Subcutaneous abdominal adipose tissue (tissue), 5 donors: ENCODE data around the gene EPN1.

Source experiments
- H3K27ac ChIP-seq: one replicate; pipeline ENCODE4 v1.7.0; 2013; ENCODE audit warnings: low read depth, mild to moderate bottlenecking, inconsistent platforms, low read length, moderate library complexity
- H3K27me3 ChIP-seq, 5 donors: one replicate each; pipeline ENCODE4 v1.7.0; 2013; ENCODE audit warnings: low read length in 5 of 5, inconsistent platforms in 1 of 5; ENCODE audit not compliant: control insufficient read depth in 5 of 5, insufficient read depth in 4 of 5
- H3K36me3 ChIP-seq, 5 donors: one replicate each; pipeline ENCODE4 v1.7.0; 2013; ENCODE audit warnings: low read length in 5 of 5; ENCODE audit not compliant: control insufficient read depth in 5 of 5, insufficient read depth in 5 of 5
- H3K4me1 ChIP-seq, 5 donors: one replicate each; pipeline ENCODE4 v1.7.0; 2013; ENCODE audit warnings: low read length in 5 of 5, mild to moderate bottlenecking in 3 of 5, moderate library complexity in 1 of 5; ENCODE audit not compliant: control insufficient read depth in 5 of 5, insufficient read depth in 5 of 5
- H3K4me3 ChIP-seq, 5 donors: one replicate each; pipeline ENCODE4 v1.7.0; 2013; ENCODE audit warnings: low read length in 5 of 5, low read depth in 1 of 5
- H3K9ac ChIP-seq, 5 donors: one replicate each; pipeline ENCODE4 v1.7.0; 2013; ENCODE audit warnings: low read length in 5 of 5, mild to moderate bottlenecking in 4 of 5, moderate library complexity in 3 of 5
- H3K9me3 ChIP-seq, 5 donors: one replicate each; pipeline ENCODE4 v1.7.0; 2013; ENCODE audit warnings: low read length in 5 of 5; ENCODE audit not compliant: control insufficient read depth in 5 of 5
- donor health status: healthy.
- donor health status: healthy.
- donor health status: healthy.
- donor health status: healthy.
- donor health status: healthy.

Gene EPN1

DNA sequence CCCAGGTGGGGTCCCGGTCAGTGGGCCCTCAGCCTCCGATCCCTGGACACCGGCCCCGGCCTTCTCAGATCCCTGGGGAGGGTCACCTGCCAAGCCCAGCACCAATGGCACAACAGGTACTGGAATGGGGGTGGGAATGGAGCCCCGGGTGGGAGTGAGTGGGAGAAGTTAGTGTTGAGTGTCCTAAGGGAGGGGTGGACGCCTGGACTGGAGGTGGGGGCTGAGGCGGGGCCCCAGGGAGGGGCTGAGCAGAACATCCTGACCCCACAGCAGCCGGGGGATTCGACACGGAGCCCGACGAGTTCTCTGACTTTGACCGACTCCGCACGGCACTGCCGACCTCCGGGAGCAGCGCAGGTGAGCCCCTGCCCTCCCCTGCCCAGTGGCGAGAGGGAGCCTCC lies 17.7 kb downstream of the EPN1 start:
- H3K9ac ChIP-seq: no peak overlapping the region
- peaks cover 0 to 2% (median 0%) of the 10 kb centered on the region in 5 donors for H3K4me1 ChIP-seq
- peaks cover 0 to 97% (median 92%) of the 10 kb centered on the region in 5 donors for H3K36me3 ChIP-seq
- H3K4me3 ChIP-seq: no peak overlapping the region
- H3K9me3 ChIP-seq: no peaks in the 10 kb centered on the region
- H3K27me3 ChIP-seq: no peaks in the 10 kb centered on the region
- H3K27ac ChIP-seq: no peak overlapping the region

DNA sequence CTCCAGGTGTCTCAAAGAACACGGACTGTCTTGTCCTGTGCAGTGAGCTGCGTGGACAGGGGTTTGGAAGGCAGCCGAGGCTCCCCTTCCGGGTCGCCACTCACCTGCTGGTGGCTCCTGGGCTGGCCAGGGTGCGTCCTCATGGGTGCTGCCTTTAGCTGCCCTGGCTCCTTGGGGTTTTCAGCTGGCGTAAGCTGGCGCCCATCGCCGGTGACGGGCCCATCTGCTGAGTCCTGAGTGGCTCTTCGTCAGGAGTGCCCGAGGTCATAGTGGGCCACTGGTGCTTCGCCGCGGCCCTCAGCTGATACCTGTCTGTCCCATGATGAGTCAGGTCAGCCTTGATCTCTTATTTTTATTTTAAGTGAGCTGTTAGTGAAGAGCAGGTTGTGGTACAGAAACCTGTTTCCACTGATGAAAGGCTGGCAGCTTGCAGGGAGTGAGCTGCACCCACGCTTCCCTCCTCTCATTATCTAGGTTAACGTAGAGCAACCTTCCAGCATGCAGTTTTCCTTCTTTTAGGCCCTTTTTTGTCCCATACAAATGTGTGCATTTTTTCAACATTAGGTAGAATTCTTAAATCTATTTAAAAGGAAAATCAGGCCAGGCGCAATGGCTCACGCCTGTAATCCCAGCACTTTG lies 18.4 kb downstream of the EPN1 start:
- no peaks in the 10 kb centered on the region for H3K9me3 ChIP-seq
- H3K4me3 ChIP-seq: no peak overlapping the region
- H3K27ac ChIP-seq: no peak overlapping the region
- H3K9ac ChIP-seq: no peak overlapping the region
- peaks cover 0 to 2% (median 0%) of the 10 kb centered on the region in 5 donors for H3K4me1 ChIP-seq
- H3K27me3 ChIP-seq: no peaks in the 10 kb centered on the region
- peaks cover 0 to 97% (median 86%) of the 10 kb centered on the region in 5 donors for H3K36me3 ChIP-seq

- Histone ChIP-seq H3K9ac (no peak overlapping the region), H3K36me3 (peaks cover 0 to 95% (median 82%) of the 10 kb centered on the region in 5 donors), H3K27me3 (no peaks in the 10 kb centered on the region), H3K9me3 (no peaks in the 10 kb centered on the region), H3K27ac (no peak overlapping the region), H3K4me3 (no peak overlapping the region), H3K4me1 (peaks cover 0 to 2% (median 0%) of the 10 kb centered on the region in 5 donors)
These were observed 19.2 kb downstream of the EPN1 start for GRCh38 chr19:55694241-55694655.

GRCh38 chr19:55694656-55695491 lies 19.8 kb downstream of the EPN1 start:
- Histone ChIP-seq H3K27me3 (no peaks in the 10 kb centered on the region), H3K9ac (no peak overlapping the region), H3K9me3 (no peaks in the 10 kb centered on the region), H3K4me1 (peaks cover 0 to 2% (median 0%) of the 10 kb centered on the region in 5 donors), H3K4me3 (no peak overlapping the region), H3K36me3 (peaks cover 0 to 92% (median 79%) of the 10 kb centered on the region in 5 donors), H3K27ac (no peak overlapping the region)

DNA sequence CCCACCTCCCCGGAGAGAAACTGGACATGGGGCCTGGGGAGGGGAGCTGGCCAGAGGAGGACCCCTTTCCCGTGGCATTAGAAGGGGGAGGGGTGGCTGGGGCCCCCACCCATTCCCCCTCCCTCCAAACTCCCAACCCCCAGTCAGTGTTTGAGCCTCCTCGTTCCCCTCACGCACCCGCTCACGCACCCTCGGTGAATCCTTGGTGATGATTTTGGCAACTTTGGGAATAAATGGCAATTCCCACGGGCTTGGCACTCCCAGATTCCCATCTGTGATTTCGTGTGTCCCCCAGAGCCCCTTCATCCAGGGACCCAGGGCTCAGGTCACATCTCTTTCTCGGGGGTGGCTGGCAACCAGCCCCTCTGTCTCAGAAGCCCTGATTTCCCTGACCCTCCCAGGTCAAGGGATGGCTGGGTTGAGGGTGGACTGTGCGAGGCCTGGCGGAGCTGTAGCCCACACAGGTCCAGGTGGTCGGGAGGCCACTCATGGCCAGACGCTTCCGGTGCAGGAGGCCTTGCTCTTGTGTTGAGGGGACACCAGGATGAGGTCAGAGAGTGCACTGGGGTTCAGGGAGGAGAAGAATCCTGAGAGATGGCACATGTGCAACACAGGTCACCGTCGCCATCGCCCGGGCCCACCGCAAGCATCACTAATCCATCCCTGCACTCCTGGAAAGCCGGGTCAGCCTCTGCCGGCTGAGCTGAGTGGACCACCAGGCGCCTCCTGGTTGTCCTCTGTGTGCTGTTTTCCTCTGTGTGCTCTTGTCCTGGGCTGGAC lies 20.7 kb downstream of the EPN1 start:
- no peaks in the 10 kb centered on the region for H3K9me3 ChIP-seq
- no peak overlapping the region for H3K9ac ChIP-seq
- H3K27ac ChIP-seq: no peak overlapping the region
- H3K4me3 ChIP-seq: no peak overlapping the region
- peaks cover 0 to 88% (median 76%) of the 10 kb centered on the region in 5 donors for H3K36me3 ChIP-seq
- H3K4me1 ChIP-seq: peaks cover 0 to 2% (median 0%) of the 10 kb centered on the region in 5 donors
- no peaks in the 10 kb centered on the region for H3K27me3 ChIP-seq

DNA sequence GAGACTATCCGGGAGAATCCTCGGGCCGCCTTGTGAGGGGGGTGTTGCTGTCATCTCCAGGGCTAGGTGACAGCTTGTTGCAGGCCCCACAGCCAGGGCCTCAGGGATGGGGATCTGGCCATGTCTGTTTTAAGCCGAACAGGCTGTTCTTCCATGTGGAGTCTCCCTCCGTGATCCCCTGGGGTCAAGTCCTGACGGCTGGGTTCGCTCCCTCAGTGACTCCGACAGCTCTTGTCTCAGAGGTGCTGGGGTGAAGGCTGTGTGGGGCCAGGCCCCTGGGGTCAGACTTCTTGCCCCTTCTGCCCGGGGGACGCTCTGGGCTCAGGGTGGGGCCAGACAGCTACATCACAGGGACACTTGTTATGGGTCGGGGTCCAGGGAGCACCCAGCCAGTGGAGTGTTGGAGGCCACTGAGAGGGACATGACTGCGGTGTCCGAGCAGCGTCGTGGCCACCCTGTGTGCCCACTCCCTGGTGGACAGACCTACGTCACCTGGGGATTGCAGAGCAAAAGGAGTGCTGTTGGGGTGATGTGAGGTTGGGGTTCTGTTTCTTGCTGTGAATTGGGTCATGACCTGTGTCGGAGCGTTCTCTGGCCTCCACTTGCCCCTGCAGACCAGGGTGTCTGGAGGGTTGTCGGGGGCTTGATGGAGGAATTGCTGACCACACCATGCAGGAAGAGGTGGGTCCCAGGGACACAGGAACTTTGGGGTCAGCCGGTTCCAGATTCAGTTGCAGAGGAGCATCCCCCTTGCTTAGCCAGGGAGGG lies 21.5 kb downstream of the EPN1 start:
- Histone ChIP-seq H3K9ac (no peak overlapping the region), H3K36me3 (peaks cover 0 to 83% (median 72%) of the 10 kb centered on the region in 5 donors)

DNA sequence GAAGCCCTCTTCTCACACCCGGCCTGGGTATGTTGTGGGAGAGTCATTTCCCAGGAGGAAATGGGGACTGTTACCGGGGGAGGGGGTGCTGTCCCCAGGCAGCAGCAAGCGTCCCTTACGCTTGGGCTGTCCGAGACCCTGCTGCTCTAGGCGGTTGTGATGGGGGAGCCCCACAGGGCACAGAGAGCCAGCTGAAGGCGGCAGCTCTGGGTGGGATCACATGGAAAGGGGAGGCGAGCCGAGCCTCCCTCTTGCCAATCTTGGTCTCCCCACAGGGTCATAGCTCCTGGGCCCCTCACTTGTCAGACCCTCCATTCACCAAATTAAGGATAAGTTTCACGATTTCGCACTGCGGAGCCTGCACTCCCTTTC lies 22.0 kb downstream of the EPN1 start:
- peaks cover 0 to 2% (median 0%) of the 10 kb centered on the region in 5 donors for H3K4me1 ChIP-seq
- no peak overlapping the region for H3K4me3 ChIP-seq
- peaks cover 0 to 78% (median 67%) of the 10 kb centered on the region in 5 donors for H3K36me3 ChIP-seq
- no peak overlapping the region for H3K9ac ChIP-seq
- H3K27ac ChIP-seq: no peak overlapping the region
- no peaks in the 10 kb centered on the region for H3K27me3 ChIP-seq
- H3K9me3 ChIP-seq: no peaks in the 10 kb centered on the region

More for the DNA sequence above, 21.5 kb downstream of the EPN1 start:
- Histone ChIP-seq H3K4me1 (peaks cover 0 to 2% (median 0%) of the 10 kb centered on the region in 5 donors), H3K27ac (no peak overlapping the region), H3K4me3 (no peak overlapping the region), H3K27me3 (no peaks in the 10 kb centered on the region), H3K9me3 (no peaks in the 10 kb centered on the region)

DNA sequence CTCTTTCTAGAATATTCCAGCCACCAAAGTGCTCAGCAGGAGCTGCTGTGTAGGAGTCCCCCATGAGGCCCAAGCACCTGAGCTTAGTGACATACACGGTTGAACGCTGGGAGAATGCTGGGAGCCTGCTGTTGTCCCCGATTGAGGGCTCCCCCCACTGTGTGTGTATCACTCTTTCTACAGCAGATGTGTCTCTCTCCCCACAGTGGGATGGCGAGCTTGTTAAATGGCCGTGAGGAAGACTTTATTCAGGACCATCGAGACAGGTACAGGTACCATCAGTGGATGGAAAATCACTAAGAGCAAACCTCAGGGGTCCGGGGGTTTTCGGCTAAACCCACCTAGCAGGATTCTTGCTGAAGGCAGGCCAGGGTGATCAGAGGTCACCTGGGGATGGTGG lies 22.7 kb downstream of the EPN1 start:
- Histone ChIP-seq H3K4me3 (no peak overlapping the region), H3K36me3 (peaks cover 0 to 72% (median 61%) of the 10 kb centered on the region in 5 donors)

GRCh38 chr19:55698256-55698655 lies 23.2 kb downstream of the EPN1 start:
- no peaks in the 10 kb centered on the region for H3K27me3 ChIP-seq
- H3K4me3 ChIP-seq: no peak overlapping the region
- no peak overlapping the region for H3K27ac ChIP-seq
- H3K9ac ChIP-seq: no peak overlapping the region
- peaks cover 0 to 67% (median 55%) of the 10 kb centered on the region in 5 donors for H3K36me3 ChIP-seq
- H3K9me3 ChIP-seq: no peaks in the 10 kb centered on the region
- H3K4me1 ChIP-seq: peaks cover 0 to 2% (median 0%) of the 10 kb centered on the region in 5 donors

More for the DNA sequence above, 22.7 kb downstream of the EPN1 start:
- Histone ChIP-seq H3K9ac (no peak overlapping the region), H3K27ac (no peak overlapping the region), H3K9me3 (no peaks in the 10 kb centered on the region), H3K4me1 (peaks cover 0 to 2% (median 0%) of the 10 kb centered on the region in 5 donors), H3K27me3 (no peaks in the 10 kb centered on the region)
